Hepatocyte (in vitro differentiated cells): Measurements from ENCODE around the gene PLIN4. TPM values are rescaled to one million over a fixed set of nuclear protein-coding genes. Genes with fewer than 3 reads are reported as not detected.

Experiments
- DNase-seq: peaks from one replicate; pipeline ENCODE4 v3.0.0-alpha.2; 2016; ENCODE audit warnings: low spot score
- H2AFZ ChIP-seq: fragments of 200-600 bp; sonication (generic); 2 replicates; pipeline ENCODE4 v1.6.0; 2016; ENCODE audit warnings: antibody characterized with exemption, mild to moderate bottlenecking
- H3K27ac ChIP-seq: fragments of 200-600 bp; sonication (generic); 2 replicates; pipeline ENCODE4 v1.5.1; 2016; ENCODE audit warnings: mild to moderate bottlenecking
- H3K27me3 ChIP-seq: fragments of 200-600 bp; sonication (generic); 2 replicates; pipeline ENCODE4 v1.6.1; 2016
- H3K36me3 ChIP-seq: fragments of 200-600 bp; sonication (generic); replicated peaks from 2 replicates; pipeline ENCODE4 v1.5.1; 2016; ENCODE audit warnings: low read depth; ENCODE audit not compliant: insufficient read depth
- H3K4me1 ChIP-seq: fragments of 200-600 bp; sonication (generic); 2 replicates; pipeline ENCODE4 v1.5.1; 2016; ENCODE audit warnings: mild to moderate bottlenecking, moderate library complexity; ENCODE audit not compliant: insufficient read depth
- H3K4me2 ChIP-seq: fragments of 200-600 bp; sonication (generic); 2 replicates; pipeline ENCODE4 v1.6.0; 2016
- H3K4me3 ChIP-seq: fragments of 200-600 bp; sonication (generic); 2 replicates; pipeline ENCODE4 v1.5.1; 2016; ENCODE audit warnings: mild to moderate bottlenecking
- H3K79me2 ChIP-seq: fragments of 200-600 bp; sonication (generic); 2 replicates; pipeline ENCODE4 v1.6.0; 2017; ENCODE audit warnings: mild to moderate bottlenecking
- H3K9me2 ChIP-seq: fragments of 200-600 bp; sonication (generic); replicated peaks from 2 replicates; pipeline ENCODE4 v1.6.0; 2017; ENCODE audit warnings: mild to moderate bottlenecking; ENCODE audit not compliant: insufficient read depth
- H3K9me3 ChIP-seq: fragments of 200-600 bp; sonication (generic); 2 replicates; pipeline ENCODE4 v1.5.1; 2016; ENCODE audit warnings: low read depth, mild to moderate bottlenecking
- H4K20me1 ChIP-seq: fragments of 200-600 bp; sonication (generic); 2 replicates; pipeline ENCODE4 v1.6.0; 2016; ENCODE audit warnings: mild to moderate bottlenecking; ENCODE audit not compliant: insufficient read depth, poor library complexity, severe bottlenecking
- EZH2 ChIP-seq: fragments of 200-600 bp; sonication (generic); IDR thresholded peaks from 2 replicates; pipeline ENCODE4 v1.6.1; 2016; ENCODE audit warnings: antibody characterized with exemption, mild to moderate bottlenecking, borderline replicate concordance
- EZH2phosphoT487 ChIP-seq: fragments of 200-600 bp; sonication (generic); IDR thresholded peaks from one replicate; pipeline ENCODE4 v1.6.1; 2018; ENCODE audit warnings: antibody characterized with exemption, mild to moderate bottlenecking, low read depth, moderate library complexity; ENCODE audit not compliant: unreplicated experiment, severe bottlenecking
- WGBS: methylation state at CpG from one replicate; pipeline ENCODE4 v1.1.6; 2016; ENCODE audit warnings: low lambda C conversion rate; ENCODE audit errors: missing lambda C conversion rate; 5-methylcytosine and 5-hydroxymethylcytosine counted together
- polyA plus RNA-seq: library from polyadenylated mRNA; unstranded; fragments of >200 nt; fragmentation: Nextera tagmentation; extraction: Ambion mirVana; gene quantifications from 2 replicates; pipeline ENCODE4 v1.2.1, GENCODE V29; 2016
- total RNA-seq: library from RNA; depleted of rRNA; stranded (reverse); fragments of >200 nt; gene quantifications from 2 replicates; pipeline ENCODE4 v1.2.3, GENCODE V29; 2014
- TF ChIP-seq, protein P1 (sequence below): fragments of 200-600 bp; sonication (generic); IDR thresholded peaks from 2 replicates; pipeline ENCODE4 v1.5.1; 2016; ENCODE audit warnings: antibody characterized with exemption, mild to moderate bottlenecking; ENCODE audit not compliant: poor library complexity

The PLIN4 gene
- total and polyA plus RNA-seq, 2 experiments from 2014 or later = 0.17 to 0.27 TPM

DNA sequence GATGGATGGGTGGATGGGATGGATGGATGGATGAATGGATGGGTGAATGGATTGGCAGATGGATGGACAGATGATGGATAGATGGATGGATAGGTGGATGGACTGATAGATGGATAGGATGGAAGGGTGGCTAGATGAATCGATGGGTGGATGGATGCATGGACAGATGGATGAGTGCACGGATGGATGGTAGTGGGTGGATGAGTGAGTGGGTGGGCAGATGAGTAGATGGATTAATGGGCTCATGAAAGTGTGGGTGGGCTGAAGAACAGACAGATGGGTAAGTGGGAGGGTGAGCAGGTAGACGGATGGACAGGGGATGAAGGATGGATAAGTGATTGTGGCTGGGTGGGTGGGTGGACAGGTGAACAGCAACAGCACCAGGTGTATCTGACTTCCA lies 35.5 kb upstream of the PLIN4 start:
- WGBS = 86% methylated on average over 3 of the region's 3 CpGs
- no peak for TF ChIP-seq EZH2
- no peak for TF ChIP-seq EZH2phosphoT487
- TF ChIP-seq, protein P1, sequence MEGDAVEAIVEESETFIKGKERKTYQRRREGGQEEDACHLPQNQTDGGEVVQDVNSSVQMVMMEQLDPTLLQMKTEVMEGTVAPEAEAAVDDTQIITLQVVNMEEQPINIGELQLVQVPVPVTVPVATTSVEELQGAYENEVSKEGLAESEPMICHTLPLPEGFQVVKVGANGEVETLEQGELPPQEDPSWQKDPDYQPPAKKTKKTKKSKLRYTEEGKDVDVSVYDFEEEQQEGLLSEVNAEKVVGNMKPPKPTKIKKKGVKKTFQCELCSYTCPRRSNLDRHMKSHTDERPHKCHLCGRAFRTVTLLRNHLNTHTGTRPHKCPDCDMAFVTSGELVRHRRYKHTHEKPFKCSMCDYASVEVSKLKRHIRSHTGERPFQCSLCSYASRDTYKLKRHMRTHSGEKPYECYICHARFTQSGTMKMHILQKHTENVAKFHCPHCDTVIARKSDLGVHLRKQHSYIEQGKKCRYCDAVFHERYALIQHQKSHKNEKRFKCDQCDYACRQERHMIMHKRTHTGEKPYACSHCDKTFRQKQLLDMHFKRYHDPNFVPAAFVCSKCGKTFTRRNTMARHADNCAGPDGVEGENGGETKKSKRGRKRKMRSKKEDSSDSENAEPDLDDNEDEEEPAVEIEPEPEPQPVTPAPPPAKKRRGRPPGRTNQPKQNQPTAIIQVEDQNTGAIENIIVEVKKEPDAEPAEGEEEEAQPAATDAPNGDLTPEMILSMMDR = no peak
- Histone ChIP-seq H3K27me3 (no peaks in the 10 kb centered on the region), H3K27ac (no peak overlapping the region), H3K79me2 (no peaks in the 10 kb centered on the region), H3K4me3 (no peak overlapping the region), H3K4me2 (no peak overlapping the region), H3K4me1 (no peaks in the 10 kb centered on the region), H2AFZ (no peak overlapping the region), H3K9me3 (no peaks in the 10 kb centered on the region), H3K9me2 (no peaks in the 10 kb centered on the region), H3K36me3 (no peaks in the 10 kb centered on the region), H4K20me1 (no peaks in the 10 kb centered on the region)
- DNase-seq = peak; percentile 1

DNA sequence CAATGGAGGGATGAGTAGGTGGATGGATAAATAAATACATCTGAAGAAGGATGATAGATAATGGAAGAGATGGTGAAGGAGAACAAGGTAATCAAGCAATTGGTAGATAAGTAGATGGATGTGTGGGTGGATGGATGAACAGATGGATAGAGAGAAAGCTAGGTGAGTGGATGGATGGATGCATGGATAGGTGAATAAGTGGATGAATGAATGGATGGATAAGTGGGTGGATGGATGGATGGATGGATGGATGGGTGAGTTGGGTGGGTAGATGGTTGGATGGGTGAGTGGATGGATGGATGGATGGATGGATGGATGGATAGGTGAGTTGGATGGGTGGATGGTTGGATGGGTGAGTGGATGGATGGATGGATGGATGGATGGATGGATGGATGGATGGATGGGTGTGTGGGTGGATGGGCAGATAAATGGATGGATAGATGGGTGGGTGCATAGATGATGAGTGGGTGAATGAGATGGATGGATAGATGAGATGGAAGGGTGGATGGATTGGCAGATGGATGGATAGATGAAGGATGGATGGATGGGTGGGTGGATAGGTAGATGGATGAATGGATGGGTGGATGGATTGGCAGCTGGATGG lies 34.9 kb upstream of the PLIN4 start:
- Histone ChIP-seq H3K9me2 (no peaks in the 10 kb centered on the region), H3K4me3 (no peak overlapping the region), H3K27me3 (no peaks in the 10 kb centered on the region), H2AFZ (no peak overlapping the region), H3K9me3 (no peaks in the 10 kb centered on the region), H3K4me2 (no peak overlapping the region), H3K36me3 (no peaks in the 10 kb centered on the region), H3K27ac (no peak overlapping the region), H3K4me1 (no peaks in the 10 kb centered on the region), H4K20me1 (no peaks in the 10 kb centered on the region), H3K79me2 (no peaks in the 10 kb centered on the region)
- TF ChIP-seq, protein P1 = no peak
- TF ChIP-seq EZH2 (no peak), EZH2phosphoT487 (no peak)
- no peak for DNase-seq

DNA sequence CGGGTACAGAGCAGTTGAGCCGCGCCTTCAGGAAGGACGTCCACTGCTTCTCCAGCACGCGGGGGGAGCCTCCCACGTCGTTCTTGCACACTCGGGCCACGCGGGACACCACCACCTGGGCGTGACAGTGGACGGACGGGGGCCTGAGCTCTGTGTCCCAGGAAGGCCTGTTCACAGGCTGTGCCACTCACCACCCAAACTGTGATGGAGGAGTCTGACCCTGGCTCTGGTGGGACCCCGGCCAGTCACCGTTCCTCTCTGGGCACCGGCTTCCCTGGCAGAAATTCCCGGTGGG lies 34.2 kb upstream of the PLIN4 start:
- Histone ChIP-seq H3K27ac (no peak overlapping the region), H3K79me2 (no peaks in the 10 kb centered on the region), H2AFZ (no peak overlapping the region), H3K4me1 (no peaks in the 10 kb centered on the region), H4K20me1 (no peaks in the 10 kb centered on the region), H3K27me3 (no peaks in the 10 kb centered on the region), H3K9me2 (no peaks in the 10 kb centered on the region), H3K9me3 (no peaks in the 10 kb centered on the region), H3K36me3 (no peaks in the 10 kb centered on the region), H3K4me2 (no peak overlapping the region), H3K4me3 (no peak overlapping the region)
- 98% methylated on average over 16 of the region's 18 CpGs for WGBS
- no peak for DNase-seq
- TF ChIP-seq EZH2 (no peak), EZH2phosphoT487 (no peak)
- TF ChIP-seq, protein P1 = no peak
